RWPE2 (cell line): ENCODE measurements around the gene SSX2IP.

Experiments used
- ATAC-seq: fragments of 200-7000 bp; cut with Tn5 transposase; 3 replicates; pipeline ENCODE4 v1.9.1; 2021; ENCODE audit warnings: low read depth
- DNase-seq: peaks from one replicate; pipeline ENCODE4 v3.0.0-alpha.2; 2020; ENCODE audit warnings: low spot score
- H3K27ac ChIP-seq: fragments of 450-650 bp; 2 replicates; pipeline ENCODE4 v1.5.1; 2017; ENCODE audit warnings: mild to moderate bottlenecking; ENCODE audit not compliant: poor library complexity, severe bottlenecking
- H3K27me3 ChIP-seq: fragments of 250-450 bp; sonication (Bioruptor Pico); 2 replicates; pipeline ENCODE4 v1.5.1; 2021; ENCODE audit warnings: mild to moderate bottlenecking, moderate library complexity; ENCODE audit not compliant: insufficient read depth, poor library complexity, severe bottlenecking
- H3K36me3 ChIP-seq: fragments of 250-450 bp; sonication (Bioruptor Pico); 2 replicates; pipeline ENCODE4 v1.5.1; 2020; ENCODE audit warnings: low read depth, mild to moderate bottlenecking, moderate library complexity
- H3K4me1 ChIP-seq: fragments of 250-450 bp; sonication (Bioruptor Pico); 2 replicates; pipeline ENCODE4 v1.5.1; 2021; ENCODE audit warnings: mild to moderate bottlenecking, moderate library complexity; ENCODE audit not compliant: insufficient read depth, poor library complexity, severe bottlenecking
- H3K4me3 ChIP-seq: fragments of 250-450 bp; sonication (Bioruptor Pico); 2 replicates; pipeline ENCODE4 v1.5.1; 2021; ENCODE audit warnings: mild to moderate bottlenecking, moderate library complexity; ENCODE audit not compliant: severe bottlenecking
- H3K9me3 ChIP-seq: fragments of 250-450 bp; sonication (Bioruptor Pico); 2 replicates; pipeline ENCODE4 v1.5.1; 2021; ENCODE audit warnings: mild to moderate bottlenecking, moderate library complexity; ENCODE audit not compliant: severe bottlenecking
- TF ChIP-seq, protein P1 (sequence below): fragments of 450-650 bp; IDR thresholded peaks from one replicate; pipeline ENCODE4 v1.5.1; 2017; ENCODE audit warnings: mild to moderate bottlenecking, moderate library complexity; ENCODE audit not compliant: poor library complexity, severe bottlenecking

Gene SSX2IP

GRCh38 chr1:84719543-84720217 lies 29.4 kb upstream of the SSX2IP start:
- no peak overlapping the region for H3K4me3 ChIP-seq
- H3K9me3 ChIP-seq, result no peaks in the 10 kb centered on the region
- ATAC-seq (no peak), DNase-seq (no peak)
- no peaks in the 10 kb centered on the region for H3K36me3 ChIP-seq
- TF ChIP-seq, protein P1, sequence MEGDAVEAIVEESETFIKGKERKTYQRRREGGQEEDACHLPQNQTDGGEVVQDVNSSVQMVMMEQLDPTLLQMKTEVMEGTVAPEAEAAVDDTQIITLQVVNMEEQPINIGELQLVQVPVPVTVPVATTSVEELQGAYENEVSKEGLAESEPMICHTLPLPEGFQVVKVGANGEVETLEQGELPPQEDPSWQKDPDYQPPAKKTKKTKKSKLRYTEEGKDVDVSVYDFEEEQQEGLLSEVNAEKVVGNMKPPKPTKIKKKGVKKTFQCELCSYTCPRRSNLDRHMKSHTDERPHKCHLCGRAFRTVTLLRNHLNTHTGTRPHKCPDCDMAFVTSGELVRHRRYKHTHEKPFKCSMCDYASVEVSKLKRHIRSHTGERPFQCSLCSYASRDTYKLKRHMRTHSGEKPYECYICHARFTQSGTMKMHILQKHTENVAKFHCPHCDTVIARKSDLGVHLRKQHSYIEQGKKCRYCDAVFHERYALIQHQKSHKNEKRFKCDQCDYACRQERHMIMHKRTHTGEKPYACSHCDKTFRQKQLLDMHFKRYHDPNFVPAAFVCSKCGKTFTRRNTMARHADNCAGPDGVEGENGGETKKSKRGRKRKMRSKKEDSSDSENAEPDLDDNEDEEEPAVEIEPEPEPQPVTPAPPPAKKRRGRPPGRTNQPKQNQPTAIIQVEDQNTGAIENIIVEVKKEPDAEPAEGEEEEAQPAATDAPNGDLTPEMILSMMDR, result no peak
- H3K27ac ChIP-seq, result no peak overlapping the region
- no peaks in the 10 kb centered on the region for H3K27me3 ChIP-seq
- H3K4me1 ChIP-seq, result no peaks in the 10 kb centered on the region

DNA sequence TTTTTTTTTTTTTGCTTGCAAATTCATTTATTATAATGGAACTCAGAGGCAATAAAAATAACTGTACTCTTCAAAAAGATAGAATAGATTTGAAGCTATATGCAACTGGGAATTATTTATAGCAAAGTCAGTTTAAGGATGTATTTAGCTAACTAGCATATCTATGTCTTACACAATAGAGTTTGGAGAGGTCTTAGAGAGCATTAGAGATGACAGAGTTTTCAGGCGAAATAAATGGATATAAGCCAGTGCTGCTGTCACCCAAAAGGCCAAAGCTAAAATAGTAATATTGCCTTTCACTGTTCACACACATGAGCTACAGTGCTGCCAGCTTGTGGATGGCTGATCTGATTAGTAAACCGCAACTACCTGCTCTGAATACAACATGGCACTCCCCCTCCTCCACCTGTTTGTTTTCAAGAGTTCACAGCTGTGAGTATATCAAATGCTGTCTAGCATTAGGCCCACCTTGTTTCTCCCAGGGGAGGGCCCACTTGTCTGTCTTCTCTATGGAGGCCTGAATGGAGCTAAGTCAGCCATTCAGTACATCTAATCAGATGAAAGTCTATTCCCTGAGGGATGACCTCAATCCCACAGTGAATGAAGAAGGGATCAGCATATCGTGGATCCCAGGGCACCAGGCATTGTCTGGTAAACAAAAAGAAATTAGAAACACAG lies 25.2 kb upstream of the SSX2IP start:
- H3K27me3 ChIP-seq, result no peaks in the 10 kb centered on the region
- no peaks in the 10 kb centered on the region for H3K4me1 ChIP-seq
- TF ChIP-seq, protein P1, result no peak
- no peaks in the 10 kb centered on the region for H3K36me3 ChIP-seq
- DNase-seq, result no peak
- H3K4me3 ChIP-seq, result no peak overlapping the region
- H3K9me3 ChIP-seq, result no peaks in the 10 kb centered on the region
- H3K27ac ChIP-seq, result no peak overlapping the region
- no peak for ATAC-seq

GRCh38 chr1:84712276-84712874 lies 22.1 kb upstream of the SSX2IP start:
- no peaks in the 10 kb centered on the region for H3K36me3 ChIP-seq
- TF ChIP-seq, protein P1, result no peak
- DNase-seq (no peak), ATAC-seq (no peak)
- no peak overlapping the region for H3K27ac ChIP-seq
- no peaks in the 10 kb centered on the region for H3K4me1 ChIP-seq
- H3K27me3 ChIP-seq, result no peaks in the 10 kb centered on the region
- no peaks in the 10 kb centered on the region for H3K9me3 ChIP-seq
- H3K4me3 ChIP-seq, result no peak overlapping the region

DNA sequence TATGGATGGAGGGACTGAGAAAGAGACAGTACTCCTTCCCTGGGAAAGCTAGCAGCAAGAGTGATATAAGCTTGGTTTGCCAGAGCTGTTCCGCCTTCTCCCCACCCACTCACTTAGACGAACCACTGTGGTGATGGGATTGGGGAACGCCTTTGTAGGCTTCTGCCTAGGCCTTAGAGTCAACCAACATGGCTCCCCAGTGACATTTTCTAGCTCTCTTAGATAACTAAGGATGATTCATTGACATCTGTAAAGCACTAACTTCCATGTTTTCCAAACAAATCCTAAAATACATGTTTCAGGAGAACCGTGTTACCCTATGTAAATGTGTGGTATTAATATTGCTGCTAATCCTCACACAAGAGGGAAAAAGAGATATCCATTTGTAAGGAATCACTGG lies 21.6 kb upstream of the SSX2IP start:
- no peak for DNase-seq
- Histone ChIP-seq H3K9me3 (no peaks in the 10 kb centered on the region), H3K27ac (no peak overlapping the region), H3K4me1 (no peaks in the 10 kb centered on the region), H3K27me3 (no peaks in the 10 kb centered on the region), H3K4me3 (no peak overlapping the region), H3K36me3 (no peaks in the 10 kb centered on the region)
- TF ChIP-seq, protein P1, result no peak
- no peak for ATAC-seq

DNA sequence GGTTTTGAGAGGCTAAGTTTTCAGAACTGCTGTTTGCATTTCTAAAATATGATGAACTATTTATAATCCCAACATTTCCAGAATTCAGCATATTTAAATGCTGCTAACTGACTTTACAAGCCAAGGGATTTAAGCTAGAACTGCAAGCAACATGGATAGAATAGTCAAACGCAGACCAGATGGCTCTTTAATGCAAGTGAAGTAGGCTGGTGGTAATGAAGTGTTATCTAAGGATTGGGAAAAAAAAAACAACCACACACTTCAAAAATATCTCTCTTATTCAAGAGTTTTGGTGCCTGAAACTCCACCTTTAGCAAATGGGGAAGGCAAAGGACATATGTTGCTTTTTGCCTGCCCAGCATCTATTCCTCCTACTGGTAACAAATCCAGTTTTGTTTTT lies 20.9 kb upstream of the SSX2IP start:
- ATAC-seq (no peak), DNase-seq (no peak)
- Histone ChIP-seq H3K9me3 (no peaks in the 10 kb centered on the region), H3K36me3 (no peaks in the 10 kb centered on the region), H3K4me1 (no peaks in the 10 kb centered on the region), H3K27me3 (no peaks in the 10 kb centered on the region), H3K4me3 (no peak overlapping the region), H3K27ac (no peak overlapping the region)
- TF ChIP-seq, protein P1, result no peak
